K562 (cell line): Measurements from ENCODE around the gene PKLR. TPM values are rescaled to one million over a fixed set of nuclear protein-coding genes. Genes with fewer than 3 reads are reported as not detected.

ENCODE experiments used
- CBX3 ChIP-seq, 2 experiments: IDR thresholded peaks; 1 replicate in 1 of 2; 2 replicates in 1 of 2; pipeline ENCODE4 v1.6.1; 2012; ENCODE audit warnings: inconsistent platforms in 2 of 2, low read length in 2 of 2, borderline replicate concordance in 1 of 2, control low read depth in 1 of 2
- DMBX1 ChIP-seq: fragments of 250-450 bp; sonication (Bioruptor Pico); IDR thresholded peaks from 2 replicates; pipeline ENCODE4 v1.8.0; 2022; ENCODE audit warnings: inconsistent platforms, mild to moderate bottlenecking, moderate library complexity, borderline replicate concordance
- IRF1 ChIP-seq: sonication (generic); formaldehyde crosslinking; IDR thresholded peaks from 2 replicates; pipeline ENCODE4 v1.8.0; 2022; ENCODE audit warnings: missing genetic modification reagents, mild to moderate bottlenecking, borderline replicate concordance
- KLF16 ChIP-seq: IDR thresholded peaks from 2 replicates; pipeline ENCODE4 v1.6.1; 2016; ENCODE audit warnings: antibody characterized with exemption
- L3MBTL2 ChIP-seq: fragments of 450-650 bp; IDR thresholded peaks from 2 replicates; pipeline ENCODE4 v1.6.1; 2016; ENCODE audit warnings: mild to moderate bottlenecking, moderate library complexity
- MYBL2 ChIP-seq, 2 experiments: fragments of 450-650 bp in 1 of 2; sonication (generic) in 1 of 2; formaldehyde crosslinking in 1 of 2; IDR thresholded peaks; 2 replicates each; pipeline versions ENCODE4 v1.6.1 to v1.8.1; 2017 to 2022; ENCODE audit warnings: borderline replicate concordance in 1 of 2, inconsistent platforms in 1 of 2, low read depth in 1 of 2, mild to moderate bottlenecking in 1 of 2, missing genetic modification reagents in 1 of 2, moderate library complexity in 1 of 2
- NEUROD1 ChIP-seq: fragments of 150-350 bp; IDR thresholded peaks from 2 replicates; pipeline ENCODE4 v1.6.1; 2014; ENCODE audit warnings: borderline replicate concordance, low read length, low read depth; ENCODE audit not compliant: partially characterized antibody
- NR4A1 ChIP-seq, 2 experiments: fragments of 250-450 bp in 1 of 2; fragments of 450-650 bp in 1 of 2; sonication (Bioruptor Pico) in 1 of 2; IDR thresholded peaks; 2 replicates each; pipeline versions ENCODE4 v1.4.0 to v1.6.1; 2016 to 2020; ENCODE audit warnings: mild to moderate bottlenecking in 2 of 2, missing compliant biosample characterization in 1 of 2, missing genetic modification characterization in 1 of 2, moderate library complexity in 1 of 2
- PCBP2 ChIP-seq: fragments of 200-400 bp; formaldehyde crosslinking; IDR thresholded peaks from 2 replicates; pipeline ENCODE4 v1.6.1; 2018; ENCODE audit warnings: low read length, low read depth, mild to moderate bottlenecking, moderate library complexity; ENCODE audit not compliant: poor library complexity, severe bottlenecking
- PRMT5 ChIP-seq: sonication (generic); formaldehyde crosslinking; IDR thresholded peaks from 2 replicates; pipeline ENCODE4 v1.5.0; 2020; ENCODE audit warnings: missing genetic modification reagents
- RAD21 ChIP-seq, 2 experiments: fragments of 250-450 bp in 1 of 2; fragments of 450-650 bp in 1 of 2; sonication (Bioruptor Pico) in 1 of 2; formaldehyde crosslinking in 1 of 2; IDR thresholded peaks in 1 of 2; conservative IDR thresholded peaks in 1 of 2; 2 replicates each; pipeline versions ENCODE4 v1.4.0 to v1.8.0; 2020 to 2022; ENCODE audit warnings: mild to moderate bottlenecking in 2 of 2, moderate library complexity in 1 of 2
- STAT5B ChIP-seq: fragments of 250-450 bp; sonication (Bioruptor Pico); IDR thresholded peaks from 2 replicates; pipeline ENCODE4 v1.8.0; 2021; ENCODE audit warnings: mild to moderate bottlenecking, inconsistent platforms
- VEZF1 ChIP-seq: fragments of 200-800 bp; sonication (Bioruptor generic); IDR thresholded peaks from 2 replicates; pipeline ENCODE4 v1.6.1; 2017; ENCODE audit warnings: missing genetic modification characterization, missing compliant biosample characterization
- ZNF121 ChIP-seq: sonication (generic); formaldehyde crosslinking; conservative IDR thresholded peaks from 2 replicates; pipeline ENCODE4 v1.8.0; 2022; ENCODE audit warnings: missing genetic modification reagents
- ZNF23 ChIP-seq: fragments of 250-450 bp; sonication (Bioruptor Pico); IDR thresholded peaks from 2 replicates; pipeline ENCODE4 v1.4.0; 2020; ENCODE audit warnings: mild to moderate bottlenecking
- ZNF668 ChIP-seq: fragments of 250-450 bp; sonication (Bioruptor Pico); IDR thresholded peaks from 2 replicates; pipeline ENCODE4 v1.8.0; 2022; ENCODE audit warnings: mild to moderate bottlenecking, inconsistent platforms
- polyA plus RNA-seq, 8 experiments: library from polyadenylated mRNA; depleted of rRNA in 4 of 8; stranded (reverse) in 5 of 8; unstranded in 3 of 8; fragments of >200 nt; fragmentation: Nextera tagmentation in 2 of 8; fragmentation: Illumina TruSeq in 1 of 8; extraction: Ambion mirVana in 2 of 8; extraction: Trizol in 1 of 8; gene quantifications; 2 replicates each; pipeline versions ENCODE4 v1.2.1 to v1.2.3, GENCODE V29; 2011 to 2014; ENCODE audit warnings: inconsistent platforms in 1 of 8, missing spikeins in 1 of 8
- total RNA-seq, 7 experiments: library from RNA; depleted of rRNA in 6 of 7; stranded (reverse); fragments of >200 nt in 6 of 7; fragmentation: Illumina TruSeq in 2 of 7; extraction: Trizol in 2 of 7; gene quantifications; 2 replicates each; pipeline versions ENCODE4 v1.2.1 to v1.2.3, GENCODE V29; 2011 to 2021; ENCODE audit warnings: low replicate concordance in 1 of 7
- TF ChIP-seq, protein P1 (sequence below): sonication (generic); formaldehyde crosslinking; IDR thresholded peaks from 2 replicates; pipeline ENCODE4 v1.8.0; 2022; ENCODE audit warnings: mild to moderate bottlenecking, missing genetic modification reagents
- TF ChIP-seq, protein P2 (sequence below): fragments of 200-800 bp; sonication (Bioruptor generic); IDR thresholded peaks from 2 replicates; pipeline ENCODE4 v1.6.1; 2017; ENCODE audit warnings: missing genetic modification characterization, missing compliant biosample characterization
- TF ChIP-seq, protein P3 (sequence below): fragments of 450-650 bp; conservative IDR thresholded peaks from 2 replicates; pipeline ENCODE4 v1.6.1; 2016; ENCODE audit warnings: missing genetic modification characterization, low read depth, mild to moderate bottlenecking, control low read depth, missing compliant biosample characterization

Gene PKLR
- total and polyA plus RNA-seq, 9 of the 15 experiments (the other 6 are each of a cell fraction or from before 2014, with no cell fraction given): 10.7 to 78.4 (median 38.2) TPM

GRCh38 chr1:155261852-155262673, 39.2 kb downstream of the PKLR start, which contains the start of gene SCAMP3 (continued):
- TF ChIP-seq, protein P1, sequence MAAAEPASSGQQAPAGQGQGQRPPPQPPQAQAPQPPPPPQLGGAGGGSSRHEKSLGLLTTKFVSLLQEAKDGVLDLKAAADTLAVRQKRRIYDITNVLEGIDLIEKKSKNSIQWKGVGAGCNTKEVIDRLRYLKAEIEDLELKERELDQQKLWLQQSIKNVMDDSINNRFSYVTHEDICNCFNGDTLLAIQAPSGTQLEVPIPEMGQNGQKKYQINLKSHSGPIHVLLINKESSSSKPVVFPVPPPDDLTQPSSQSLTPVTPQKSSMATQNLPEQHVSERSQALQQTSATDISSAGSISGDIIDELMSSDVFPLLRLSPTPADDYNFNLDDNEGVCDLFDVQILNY: no peak
- no peak for TF ChIP-seq MYBL2 (IDR thresholded peaks at IDR 0.05; ENCODE audit: low read depth)
- no peak for TF ChIP-seq MYBL2 (CRISPR knock-in tag; IDR thresholded peaks at IDR 0.05; ENCODE audit: borderline replicate concordance)
- peak; percentile 31 for TF ChIP-seq NEUROD1
- TF ChIP-seq RAD21 (CRISPR knock-in tag; conservative IDR thresholded peaks at IDR 0.05 in 1 of 2, IDR thresholded peaks at IDR 0.05 in 1 of 2): peak in 1 of 2 experiments; percentile 30; a peak in 2 of 4 replicates
- no peak for TF ChIP-seq KLF16
- no peak for TF ChIP-seq IRF1 (CRISPR knock-in tag)
- TF ChIP-seq CBX3 (IDR thresholded peaks at IDR 0.05; ENCODE audit: borderline replicate concordance in 1 of 2, low read length in 2 of 2): peak in 1 of 2 experiments; percentile 51; a peak in 1 of 3 replicates
- TF ChIP-seq ZNF668: no peak
- TF ChIP-seq, protein P2, sequence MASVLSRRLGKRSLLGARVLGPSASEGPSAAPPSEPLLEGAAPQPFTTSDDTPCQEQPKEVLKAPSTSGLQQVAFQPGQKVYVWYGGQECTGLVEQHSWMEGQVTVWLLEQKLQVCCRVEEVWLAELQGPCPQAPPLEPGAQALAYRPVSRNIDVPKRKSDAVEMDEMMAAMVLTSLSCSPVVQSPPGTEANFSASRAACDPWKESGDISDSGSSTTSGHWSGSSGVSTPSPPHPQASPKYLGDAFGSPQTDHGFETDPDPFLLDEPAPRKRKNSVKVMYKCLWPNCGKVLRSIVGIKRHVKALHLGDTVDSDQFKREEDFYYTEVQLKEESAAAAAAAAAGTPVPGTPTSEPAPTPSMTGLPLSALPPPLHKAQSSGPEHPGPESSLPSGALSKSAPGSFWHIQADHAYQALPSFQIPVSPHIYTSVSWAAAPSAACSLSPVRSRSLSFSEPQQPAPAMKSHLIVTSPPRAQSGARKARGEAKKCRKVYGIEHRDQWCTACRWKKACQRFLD: no peak; the same call in 1 of the 2 replicates
- TF ChIP-seq, protein P3, sequence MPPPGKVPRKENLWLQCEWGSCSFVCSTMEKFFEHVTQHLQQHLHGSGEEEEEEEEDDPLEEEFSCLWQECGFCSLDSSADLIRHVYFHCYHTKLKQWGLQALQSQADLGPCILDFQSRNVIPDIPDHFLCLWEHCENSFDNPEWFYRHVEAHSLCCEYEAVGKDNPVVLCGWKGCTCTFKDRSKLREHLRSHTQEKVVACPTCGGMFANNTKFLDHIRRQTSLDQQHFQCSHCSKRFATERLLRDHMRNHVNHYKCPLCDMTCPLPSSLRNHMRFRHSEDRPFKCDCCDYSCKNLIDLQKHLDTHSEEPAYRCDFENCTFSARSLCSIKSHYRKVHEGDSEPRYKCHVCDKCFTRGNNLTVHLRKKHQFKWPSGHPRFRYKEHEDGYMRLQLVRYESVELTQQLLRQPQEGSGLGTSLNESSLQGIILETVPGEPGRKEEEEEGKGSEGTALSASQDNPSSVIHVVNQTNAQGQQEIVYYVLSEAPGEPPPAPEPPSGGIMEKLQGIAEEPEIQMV (tag): no peak
- TF ChIP-seq PRMT5 (CRISPR knock-in tag): no peak
- TF ChIP-seq DMBX1 (CRISPR knock-in tag): no peak
- peak; percentile 79 for TF ChIP-seq L3MBTL2
- TF ChIP-seq NR4A1 (CRISPR knock-in tag; IDR thresholded peaks at IDR 0.05): no peak
- no peak for TF ChIP-seq NR4A1 (tag; IDR thresholded peaks at IDR 0.05)
- peak; percentile 81 for TF ChIP-seq VEZF1 (CRISPR knock-in tag)
- TF ChIP-seq ZNF23 (CRISPR knock-in tag): peak; percentile 79; the same call in 1 of the 2 replicates
- no peak for TF ChIP-seq STAT5B
- no peak for TF ChIP-seq PCBP2
- TF ChIP-seq ZNF121: no peak
